Measurements from ENCODE around the gene RFTN1.
A peak's percentile ranks its signal among the peaks of the same experiment; 100 is the strongest.

RFTN1 gene

GRCh38 chr3:16522834-16523233 lies 9.3 kb upstream of the RFTN1 start:
- H3K9ac ChIP-seq (ENCODE audit: low read length): no peak overlapping the region
- no peak overlapping the region for H3K4me3 ChIP-seq (ENCODE audit: low read length)
- no peak overlapping the region for H3K27ac ChIP-seq (ENCODE audit: low read depth, low read length)
- H3K36me3 ChIP-seq (ENCODE audit: control insufficient read depth, insufficient read depth, low read length): no peaks in the 10 kb centered on the region
- H3K27me3 ChIP-seq (ENCODE audit: control insufficient read depth, insufficient read depth, low read length): no peaks in the 10 kb centered on the region
- H3K4me1 ChIP-seq (ENCODE audit: control insufficient read depth, insufficient read depth, low read length): no peaks in the 10 kb centered on the region

GRCh38 chr3:16520970-16521881 lies 7.7 kb upstream of the RFTN1 start:
- Histone ChIP-seq H3K4me1 (ENCODE audit: control insufficient read depth, insufficient read depth, low read length) (no peaks in the 10 kb centered on the region), H3K27ac (ENCODE audit: low read depth, low read length) (no peak overlapping the region), H3K4me3 (ENCODE audit: low read length) (no peak overlapping the region), H3K27me3 (ENCODE audit: control insufficient read depth, insufficient read depth, low read length) (no peaks in the 10 kb centered on the region), H3K9ac (ENCODE audit: low read length) (no peak overlapping the region), H3K36me3 (ENCODE audit: control insufficient read depth, insufficient read depth, low read length) (no peaks in the 10 kb centered on the region)

GRCh38 chr3:16520241-16520969 lies 6.9 kb upstream of the RFTN1 start:
- Histone ChIP-seq H3K4me1 (ENCODE audit: control insufficient read depth, insufficient read depth, low read length) (no peaks in the 10 kb centered on the region), H3K36me3 (ENCODE audit: control insufficient read depth, insufficient read depth, low read length) (no peaks in the 10 kb centered on the region), H3K27me3 (ENCODE audit: control insufficient read depth, insufficient read depth, low read length) (no peaks in the 10 kb centered on the region), H3K4me3 (ENCODE audit: low read length) (no peak overlapping the region), H3K27ac (ENCODE audit: low read depth, low read length) (no peak overlapping the region), H3K9ac (ENCODE audit: low read length) (no peak overlapping the region)

- Histone ChIP-seq H3K9ac (ENCODE audit: low read length) (no peak overlapping the region), H3K36me3 (ENCODE audit: control insufficient read depth, insufficient read depth, low read length) (no peaks in the 10 kb centered on the region), H3K4me3 (ENCODE audit: low read length) (no peak overlapping the region), H3K4me1 (ENCODE audit: control insufficient read depth, insufficient read depth, low read length) (no peaks in the 10 kb centered on the region), H3K27me3 (ENCODE audit: control insufficient read depth, insufficient read depth, low read length) (no peaks in the 10 kb centered on the region), H3K27ac (ENCODE audit: low read depth, low read length) (no peak overlapping the region)
Observed at GRCh38 chr3:16516695-16517481, 3.4 kb upstream of the RFTN1 start.

- Histone ChIP-seq H3K4me1 (ENCODE audit: control insufficient read depth, insufficient read depth, low read length) (no peaks in the 10 kb centered on the region), H3K36me3 (ENCODE audit: control insufficient read depth, insufficient read depth, low read length) (no peaks in the 10 kb centered on the region), H3K27me3 (ENCODE audit: control insufficient read depth, insufficient read depth, low read length) (no peaks in the 10 kb centered on the region), H3K9ac (ENCODE audit: low read length) (no peak overlapping the region), H3K27ac (ENCODE audit: low read depth, low read length) (no peak overlapping the region), H3K4me3 (ENCODE audit: low read length) (no peak overlapping the region)
Observed at GRCh38 chr3:16515885-16516420, 2.5 kb upstream of the RFTN1 start.

GRCh38 chr3:16514755-16515353 lies 1.4 kb upstream of the RFTN1 start:
- Histone ChIP-seq H3K9ac (ENCODE audit: low read length) (no peak overlapping the region), H3K27ac (ENCODE audit: low read depth, low read length) (no peak overlapping the region), H3K4me3 (ENCODE audit: low read length) (no peak overlapping the region)

GRCh38 chr3:16514021-16514700 lies 662 bp upstream of the RFTN1 start:
- H3K4me1 ChIP-seq (ENCODE audit: control insufficient read depth, insufficient read depth, low read length): no peaks in the 10 kb centered on the region

More at GRCh38 chr3:16514755-16515353, 1.4 kb upstream of the RFTN1 start:
- Histone ChIP-seq H3K4me1 (ENCODE audit: control insufficient read depth, insufficient read depth, low read length) (no peaks in the 10 kb centered on the region), H3K36me3 (ENCODE audit: control insufficient read depth, insufficient read depth, low read length) (no peaks in the 10 kb centered on the region), H3K27me3 (ENCODE audit: control insufficient read depth, insufficient read depth, low read length) (no peaks in the 10 kb centered on the region)

GRCh38 chr3:16512435-16513140 lies 911 bp downstream of the RFTN1 start:
- Histone ChIP-seq H3K9ac (ENCODE audit: low read length) (peak overlapping the region; percentile 42), H3K4me1 (ENCODE audit: control insufficient read depth, insufficient read depth, low read length) (no peaks in the 10 kb centered on the region)

More at GRCh38 chr3:16514021-16514700, 662 bp upstream of the RFTN1 start:
- no peak overlapping the region for H3K27ac ChIP-seq (ENCODE audit: low read depth, low read length)
- peak overlapping the region; percentile 82 for H3K4me3 ChIP-seq (ENCODE audit: low read length)
- H3K9ac ChIP-seq (ENCODE audit: low read length): no peak overlapping the region
- H3K27me3 ChIP-seq (ENCODE audit: control insufficient read depth, insufficient read depth, low read length): no peaks in the 10 kb centered on the region
- H3K36me3 ChIP-seq (ENCODE audit: control insufficient read depth, insufficient read depth, low read length): no peaks in the 10 kb centered on the region

GRCh38 chr3:16511681-16512434 lies 1.6 kb downstream of the RFTN1 start:
- Histone ChIP-seq H3K9ac (ENCODE audit: low read length) (no peak overlapping the region), H3K27ac (ENCODE audit: low read depth, low read length) (no peak overlapping the region), H3K4me1 (ENCODE audit: control insufficient read depth, insufficient read depth, low read length) (no peaks in the 10 kb centered on the region)

More at GRCh38 chr3:16512435-16513140, 911 bp downstream of the RFTN1 start:
- Histone ChIP-seq H3K36me3 (ENCODE audit: control insufficient read depth, insufficient read depth, low read length) (no peaks in the 10 kb centered on the region), H3K4me3 (ENCODE audit: low read length) (peak overlapping the region; percentile 82), H3K27ac (ENCODE audit: low read depth, low read length) (peak overlapping the region; percentile 32), H3K27me3 (ENCODE audit: control insufficient read depth, insufficient read depth, low read length) (no peaks in the 10 kb centered on the region)

GRCh38 chr3:16510620-16511319 lies 2.7 kb downstream of the RFTN1 start:
- Histone ChIP-seq H3K4me1 (ENCODE audit: control insufficient read depth, insufficient read depth, low read length) (no peaks in the 10 kb centered on the region), H3K4me3 (ENCODE audit: low read length) (peak overlapping the region; percentile 82), H3K9ac (ENCODE audit: low read length) (no peak overlapping the region)

More at GRCh38 chr3:16511681-16512434, 1.6 kb downstream of the RFTN1 start:
- Histone ChIP-seq H3K4me3 (ENCODE audit: low read length) (peak overlapping the region; percentile 82), H3K36me3 (ENCODE audit: control insufficient read depth, insufficient read depth, low read length) (no peaks in the 10 kb centered on the region), H3K27me3 (ENCODE audit: control insufficient read depth, insufficient read depth, low read length) (no peaks in the 10 kb centered on the region)

More at GRCh38 chr3:16510620-16511319, 2.7 kb downstream of the RFTN1 start:
- no peaks in the 10 kb centered on the region for H3K36me3 ChIP-seq (ENCODE audit: control insufficient read depth, insufficient read depth, low read length)
- H3K27ac ChIP-seq (ENCODE audit: low read depth, low read length): no peak overlapping the region
- no peaks in the 10 kb centered on the region for H3K27me3 ChIP-seq (ENCODE audit: control insufficient read depth, insufficient read depth, low read length)

Data from rectal smooth muscle tissue (tissue), 1 donor.